Activated T-cell treated with anti-CD3 and anti-CD28 coated beads for 48 hours (primary cell): ENCODE results near the gene ARHGEF19.

ENCODE experiments used
- DNase-seq: peaks from one replicate; pipeline ENCODE4 v3.0.0-alpha.2; 2020; ENCODE audit warnings: low read depth

ARHGEF19 gene

DNA sequence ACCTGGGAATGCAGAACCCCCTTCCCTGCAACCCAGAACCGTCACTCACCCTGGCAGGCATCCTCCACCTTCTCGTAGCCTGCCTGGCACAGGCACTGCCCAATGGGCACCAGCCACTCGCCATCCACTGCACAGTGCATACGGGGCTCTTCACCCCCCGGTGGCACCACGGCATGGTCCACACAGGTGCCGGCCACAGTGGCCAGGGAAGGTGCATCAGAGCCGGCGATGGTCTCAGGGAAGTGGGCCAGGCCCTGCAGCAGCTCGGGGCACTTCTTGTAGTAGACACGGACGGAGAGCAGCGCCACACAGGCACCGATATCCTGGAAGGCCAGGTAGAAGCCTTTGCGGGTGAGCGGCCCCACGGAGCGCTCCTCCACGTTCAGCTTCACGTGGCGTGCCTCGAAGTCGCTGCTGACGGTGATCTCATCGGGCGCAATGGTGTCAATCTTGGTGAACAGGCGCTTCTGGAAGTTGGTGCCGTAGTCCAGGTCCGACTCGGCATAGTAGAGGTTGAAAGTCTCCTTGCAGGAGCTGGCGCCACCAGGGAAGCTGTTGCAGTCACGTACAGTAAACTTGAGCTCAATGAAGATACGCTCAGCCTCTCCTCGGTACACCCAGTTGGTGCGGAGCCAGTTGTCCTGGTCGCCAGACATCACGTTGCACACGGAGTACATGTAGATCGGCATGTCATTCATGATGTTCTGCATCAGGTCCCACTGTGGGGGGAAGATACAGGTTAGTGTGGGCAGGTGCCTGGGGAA lies 63.9 kb downstream of the ARHGEF19 start:
- DNase-seq, result no peak
